Esophagus squamous epithelium (tissue), 5 donors: ENCODE measurements around the gene AGT. TPM values are rescaled to one million over a fixed set of nuclear protein-coding genes. Genes with fewer than 3 reads are reported as not detected.
"Not testable (repeated sequence)": the region's sequence is repeated elsewhere in the genome, so short reads cannot be mapped to it uniquely, and the experiment has no call there.

Experiments
- DNase-seq: peaks from one replicate; lab custom pipeline; 2025; lab: John Stamatoyannopoulos, UW
- H3K27ac ChIP-seq, 4 donors: fragments of 200-600 bp; sonication (generic); one replicate each; pipeline ENCODE4 v1.5.1; 2016 to 2019; ENCODE audit warnings: mild to moderate bottlenecking in 1 of 4
- H3K27me3 ChIP-seq, 4 donors: fragments of 200-600 bp; sonication (generic); 1 replicate in 3 of 4; 2 replicates in 1 of 4; pipeline versions ENCODE4 v1.5.1 to v1.6.0; 2017 to 2021; ENCODE audit warnings: antibody characterized with exemption in 1 of 4
- H3K36me3 ChIP-seq, 3 donors: fragments of 200-600 bp; sonication (generic); one replicate each; pipeline ENCODE4 v1.5.1; 2016 to 2019
- H3K4me1 ChIP-seq, 3 donors: fragments of 200-600 bp; sonication (generic); one replicate each; pipeline ENCODE4 v1.5.1; 2017 to 2019
- H3K4me3 ChIP-seq, 4 donors: fragments of 200-600 bp; sonication (generic); 1 replicate in 3 of 4; 2 replicates in 1 of 4; pipeline ENCODE4 v1.5.1; 2016 to 2019; ENCODE audit warnings: mild to moderate bottlenecking in 2 of 4, moderate library complexity in 1 of 4
- H3K9me3 ChIP-seq, 3 donors: fragments of 200-600 bp; sonication (generic); one replicate each; pipeline ENCODE4 v1.5.1; 2016 to 2019
- CTCF ChIP-seq, 6 experiments: fragments of 450-650 bp in 4 of 6; fragments of 200-600 bp in 2 of 6; sonication (generic) in 2 of 6; IDR thresholded peaks; one replicate each; pipeline ENCODE4 v1.5.1; 2016 to 2019; ENCODE audit warnings: antibody characterized with exemption in 6 of 6, mild to moderate bottlenecking in 4 of 6, moderate library complexity in 4 of 6
- POLR2A ChIP-seq, 4 donors: fragments of 450-650 bp; IDR thresholded peaks; one replicate each; pipeline ENCODE4 v1.6.1; 2017; ENCODE audit warnings: antibody characterized with exemption in 4 of 4, mild to moderate bottlenecking in 4 of 4, moderate library complexity in 3 of 4
- WGBS, 2 donors: methylation state at CpG; one replicate each; pipeline ENCODE4 v1.1.5; 2018; 5-methylcytosine and 5-hydroxymethylcytosine counted together
- intact Hi-C: fragments of 100-400 bp; cut with DNase I; formaldehyde crosslinking; loops from one replicate; pipeline ENCODE4 v1.15.0; 2022
- total RNA-seq, 4 donors: library from RNA; depleted of rRNA; stranded (reverse); fragments of >200 nt; gene quantifications; one replicate each; pipeline ENCODE4 v1.1.0, GENCODE V29; 2016
- donor health status: DM: yes; HTN: yes; CAD: no.

AGT gene
- total RNA-seq, 4 donors from 2014 or later: 0.21 to 0.95 (median 0.40) TPM; not detected in 1

DNA sequence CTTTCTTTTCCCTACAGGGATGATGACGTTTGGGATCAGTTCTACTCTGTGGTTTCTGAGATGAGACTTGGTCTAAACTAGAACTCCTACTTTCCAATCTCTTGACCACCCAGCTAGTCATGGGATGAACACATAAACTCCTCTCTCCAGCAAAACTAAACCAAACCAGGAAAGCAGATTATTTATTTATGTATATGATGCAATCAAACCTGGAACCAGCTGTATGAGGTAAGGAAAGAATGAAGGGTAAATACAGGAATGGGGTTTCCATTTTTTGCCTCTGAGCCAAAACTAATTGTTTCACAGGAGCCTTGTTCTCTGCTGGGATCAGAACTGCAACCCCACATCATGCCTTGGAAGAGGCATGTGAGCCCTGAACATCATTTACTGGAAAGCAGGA is 3.3 kb upstream of the AGT start:
- peaks cover 0 to 4% (median 0%) of the 10 kb centered on the region in 4 donors for H3K27me3 ChIP-seq
- intact Hi-C loops: no loop called here
- TF ChIP-seq CTCF (IDR thresholded peaks at IDR 0.05) (no peak), POLR2A (IDR thresholded peaks at IDR 0.05) (no peak)
- H3K4me1 ChIP-seq: peaks cover 0 to 13% (median 3%) of the 10 kb centered on the region in 3 donors
- H3K9me3 ChIP-seq: peaks cover 0 to 5% (median 3%) of the 10 kb centered on the region in 3 donors
- WGBS, 2 donors: 50 to 67% methylated on average over 1 of the region's 1 CpG
- DNase-seq: no peak
- no peak overlapping the region for H3K27ac ChIP-seq
- H3K4me3 ChIP-seq: no peak overlapping the region
- H3K36me3 ChIP-seq: no peaks in the 10 kb centered on the region

GRCh38 chr1:230716453-230716852 is 2.5 kb upstream of the AGT start:
- H3K27me3 ChIP-seq, H3K27ac ChIP-seq, H3K36me3 ChIP-seq, H3K4me3 ChIP-seq, DNase-seq, H3K9me3 ChIP-seq, intact Hi-C loops: not testable (repeated sequence)
- H3K4me1 ChIP-seq: peaks cover 0 to 13% (median 3%) of the 10 kb centered on the region in 3 donors
- WGBS, 2 donors: 40 to 69% methylated on average over 1 to 3 of the region's 3 CpGs

- intact Hi-C loops: no loop called here
- H3K27ac ChIP-seq: no peak overlapping the region
- H3K4me3 ChIP-seq: no peak overlapping the region
- no peaks in the 10 kb centered on the region for H3K9me3 ChIP-seq
- 60 to 82% methylated on average over 3 of the region's 3 CpGs for WGBS, 2 donors
- no peak for TF ChIP-seq POLR2A (IDR thresholded peaks at IDR 0.05)
- TF ChIP-seq CTCF (IDR thresholded peaks at IDR 0.05): no peak
- no peaks in the 10 kb centered on the region for H3K36me3 ChIP-seq
- peaks cover 0 to 4% (median 0%) of the 10 kb centered on the region in 4 donors for H3K27me3 ChIP-seq
- DNase-seq: no peak
- peaks cover 0 to 13% (median 3%) of the 10 kb centered on the region in 3 donors for H3K4me1 ChIP-seq
These were observed 1.6 kb upstream of the AGT start for GRCh38 chr1:230715510-230715909.

- Histone ChIP-seq H3K27me3 (peaks cover 0 to 4% (median 0%) of the 10 kb centered on the region in 4 donors), H3K9me3 (no peaks in the 10 kb centered on the region), H3K4me3 (peak overlapping the region in 2 of 4 donors; percentile 11 to 41), H3K36me3 (no peaks in the 10 kb centered on the region), H3K27ac (peak overlapping the region in 2 of 4 donors; percentile 34 to 39), H3K4me1 (peaks cover 0 to 13% (median 3%) of the 10 kb centered on the region in 3 donors)
- intact Hi-C loops: no loop called here
- no peak for TF ChIP-seq CTCF (IDR thresholded peaks at IDR 0.05)
- WGBS, 2 donors: 59 to 78% methylated on average over 5 of the region's 8 CpGs
- DNase-seq: no peak
These were observed 391 bp downstream of the AGT start for GRCh38 chr1:230713547-230713914.

GRCh38 chr1:230713138-230713537 is 784 bp downstream of the AGT start:
- H3K27ac ChIP-seq: no peak overlapping the region
- no peak for DNase-seq

More at GRCh38 chr1:230713138-230713537, 784 bp downstream of the AGT start:
- Histone ChIP-seq H3K9me3 (no peaks in the 10 kb centered on the region), H3K4me1 (peaks cover 0 to 13% (median 3%) of the 10 kb centered on the region in 3 donors), H3K4me3 (no peak overlapping the region), H3K36me3 (no peaks in the 10 kb centered on the region), H3K27me3 (peaks cover 0 to 4% (median 0%) of the 10 kb centered on the region in 4 donors)
- intact Hi-C loops: no loop called here
- WGBS, 2 donors: 73 to 81% methylated on average over 7 of the region's 7 CpGs
- no peak for TF ChIP-seq POLR2A (IDR thresholded peaks at IDR 0.05)
- TF ChIP-seq CTCF (IDR thresholded peaks at IDR 0.05): no peak
